ENCODE data around the gene ZBTB39.
A peak's percentile ranks its signal among the peaks of the same experiment; 100 is the strongest.

The ZBTB39 gene

GRCh38 chr12:57001448-57001906, 4.9 kb downstream of the ZBTB39 start:
- in situ Hi-C loops (cut with HindIII; ENCODE audit: low sequenced_read_pairs) = no loop called here
- peak; percentile 14 for DNase-seq (ENCODE audit: low read depth, low spot score)
- peak; percentile 72 for TF ChIP-seq CTCF (IDR thresholded peaks at IDR 0.05; ENCODE audit: low read depth, low read length)

GRCh38 chr12:57000393-57000792, 6.0 kb downstream of the ZBTB39 start:
- in situ Hi-C loops (cut with HindIII; ENCODE audit: low sequenced_read_pairs) = no loop called here
- TF ChIP-seq CTCF (IDR thresholded peaks at IDR 0.05; ENCODE audit: low read depth, low read length) = no peak
- H3K4me3 ChIP-seq (ENCODE audit: low read depth, low read length) = no peak overlapping the region
- DNase-seq (ENCODE audit: low read depth, low spot score) = no peak

More at GRCh38 chr12:57001448-57001906, 4.9 kb downstream of the ZBTB39 start:
- no peak overlapping the region for H3K4me3 ChIP-seq (ENCODE audit: low read depth, low read length)

- H3K4me3 ChIP-seq (ENCODE audit: low read depth, low read length) = no peak overlapping the region
- in situ Hi-C loops (cut with HindIII; ENCODE audit: low sequenced_read_pairs) = no loop called here
- TF ChIP-seq CTCF (IDR thresholded peaks at IDR 0.05; ENCODE audit: low read depth, low read length) = no peak
- DNase-seq (ENCODE audit: low read depth, low spot score) = no peak
Measured at GRCh38 chr12:56999456-56999855, 6.9 kb downstream of the ZBTB39 start.

GRCh38 chr12:56998981-56999380, 7.4 kb downstream of the ZBTB39 start:
- in situ Hi-C loops (cut with HindIII; ENCODE audit: low sequenced_read_pairs) = no loop called here
- H3K4me3 ChIP-seq (ENCODE audit: low read depth, low read length) = no peak overlapping the region
- DNase-seq (ENCODE audit: low read depth, low spot score) = no peak
- TF ChIP-seq CTCF (IDR thresholded peaks at IDR 0.05; ENCODE audit: low read depth, low read length) = no peak

GRCh38 chr12:56998316-56998715, 8.0 kb downstream of the ZBTB39 start:
- in situ Hi-C loops (cut with HindIII; ENCODE audit: low sequenced_read_pairs) = no loop called here
- H3K4me3 ChIP-seq (ENCODE audit: low read depth, low read length) = no peak overlapping the region
- DNase-seq (ENCODE audit: low read depth, low spot score) = no peak
- TF ChIP-seq CTCF (IDR thresholded peaks at IDR 0.05; ENCODE audit: low read depth, low read length) = no peak

- no peak for DNase-seq (ENCODE audit: low read depth, low spot score)
- no peak for TF ChIP-seq CTCF (IDR thresholded peaks at IDR 0.05; ENCODE audit: low read depth, low read length)
- in situ Hi-C loops (cut with HindIII; ENCODE audit: low sequenced_read_pairs) = no loop called here
- no peak overlapping the region for H3K4me3 ChIP-seq (ENCODE audit: low read depth, low read length)
Measured at GRCh38 chr12:56996793-56997545, 9.4 kb downstream of the ZBTB39 start.

Data from astrocyte of the spinal cord (primary cell).